Activated CD4-positive, CD25-positive, alpha-beta regulatory T cell treated with anti-CD3 and anti-CD28 coated beads, Interleukin-2, amount 50 U/mL, for 24 hours (primary cell): ENCODE measurements around the gene EFHB.
A peak's percentile ranks its signal among the peaks of the same experiment; 100 is the strongest.
"Not testable (repeated sequence)": the region's sequence is repeated elsewhere in the genome, so short reads cannot be mapped to it uniquely, and the experiment has no call there.

Experiments
- ATAC-seq, 2 donors: fragments of 150-1000 bp; cut with Tn5 transposase; one replicate each; pipeline ENCODE4 v1.10.0; 2021; ENCODE audit warnings: mild to moderate bottlenecking in 1 of 2, moderate library complexity in 1 of 2

Gene EFHB

GRCh38 chr3:19934098-19934566 lies at the start of gene EFHB:
TSS of gene EFHB (minus strand) at chr3:19934217. CDS start at chr3:19934018, 199 bp downstream.
- no peak for ATAC-seq

- ATAC-seq = no peak
Measured at GRCh38 chr3:19972054-19972453, 38.0 kb upstream of the EFHB start.

- ATAC-seq = no peak
Measured at GRCh38 chr3:19970327-19970726, 36.3 kb upstream of the EFHB start.

GRCh38 chr3:19967812-19968211 lies 33.8 kb upstream of the EFHB start:
- ATAC-seq = no peak

- no peak for ATAC-seq
Measured at GRCh38 chr3:19967208-19967607, 33.2 kb upstream of the EFHB start.

- ATAC-seq = no peak
Measured at GRCh38 chr3:19961960-19962359, 27.9 kb upstream of the EFHB start.

- no peak for ATAC-seq
Measured at GRCh38 chr3:19960696-19961095, 26.7 kb upstream of the EFHB start.

- ATAC-seq = no peak
Measured at GRCh38 chr3:19959505-19959904, 25.5 kb upstream of the EFHB start.

GRCh38 chr3:19957354-19957753 lies 23.3 kb upstream of the EFHB start:
- not testable (repeated sequence) for ATAC-seq

- ATAC-seq = no peak
Measured at GRCh38 chr3:19954676-19955075, 20.7 kb upstream of the EFHB start.

- no peak for ATAC-seq
Measured at GRCh38 chr3:19950316-19950715, 16.3 kb upstream of the EFHB start.

GRCh38 chr3:19948226-19948591 lies 14.2 kb upstream of the EFHB start:
- ATAC-seq = no peak

GRCh38 chr3:19947549-19948225 lies 13.7 kb upstream of the EFHB start:
- peak; percentile 12 to 27 for ATAC-seq

GRCh38 chr3:19946832-19947548 lies 13.0 kb upstream of the EFHB start, which contains the start of gene RAB5A:
TSS of gene RAB5A (plus strand) at chr3:19947097. CDS start at chr3:19950899, 3,802 bp downstream.
- ATAC-seq = peak; percentile 92 to 93

GRCh38 chr3:19945969-19946831 lies 12.2 kb upstream of the EFHB start:
- peak; percentile 0 to 1 for ATAC-seq

GRCh38 chr3:19945534-19945933 lies 11.5 kb upstream of the EFHB start:
- no peak for ATAC-seq

GRCh38 chr3:19940643-19941042 lies 6.6 kb upstream of the EFHB start:
- no peak for ATAC-seq

- no peak for ATAC-seq
Measured at GRCh38 chr3:19938295-19938627, 4.2 kb upstream of the EFHB start.

GRCh38 chr3:19937459-19938294 lies 3.7 kb upstream of the EFHB start:
- peak; percentile 80 to 81 for ATAC-seq

- no peak for ATAC-seq
Measured at GRCh38 chr3:19932422-19932821, 1.6 kb downstream of the EFHB start.

- peak; percentile 52 to 71 for ATAC-seq
Measured at GRCh38 chr3:19931767-19932188, 2.2 kb downstream of the EFHB start.

GRCh38 chr3:19931180-19931692 lies 2.8 kb downstream of the EFHB start:
- peak; percentile 77 to 83 for ATAC-seq
